DOHH2 (cell line): Measurements from ENCODE around the gene CEL.
"Not testable (repeated sequence)": the region's sequence is repeated elsewhere in the genome, so short reads cannot be mapped to it uniquely, and the experiment has no call there.

Experiments
- EZH2phosphoT487 ChIP-seq: fragments of 200-600 bp; sonication (generic); IDR thresholded peaks from 2 replicates; pipeline ENCODE4 v1.6.1; 2017; ENCODE audit warnings: borderline replicate concordance, mild to moderate bottlenecking, antibody characterized with exemption, low read length, moderate library complexity, mixed read lengths
- TF ChIP-seq, protein P1 (sequence below): fragments of 200-600 bp; sonication (generic); IDR thresholded peaks from one replicate; pipeline ENCODE4 v1.5.1; 2014; ENCODE audit warnings: antibody characterized with exemption, mild to moderate bottlenecking, low read depth, low read length; ENCODE audit not compliant: poor library complexity, severe bottlenecking

DNA sequence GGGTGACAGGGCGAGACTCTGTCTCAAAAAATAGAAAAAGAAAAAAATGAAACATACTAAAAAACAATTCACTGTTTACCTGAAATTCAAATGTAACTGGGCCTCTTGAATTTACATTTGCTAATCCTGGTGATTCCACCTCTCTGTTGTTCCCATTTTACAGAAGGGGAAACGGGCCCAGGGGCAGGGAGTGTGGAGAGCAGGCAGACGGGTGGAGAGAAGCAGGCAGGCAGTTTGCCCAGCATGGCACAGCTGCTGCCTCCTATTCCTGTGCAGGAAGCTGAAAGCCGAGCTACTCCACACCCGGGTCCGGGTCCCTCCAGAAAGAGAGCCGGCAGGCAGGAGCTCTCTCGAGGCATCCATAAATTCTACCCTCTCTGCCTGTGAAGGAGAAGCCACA lies 788 bp downstream of the CEL start:
- TF ChIP-seq, protein P1, sequence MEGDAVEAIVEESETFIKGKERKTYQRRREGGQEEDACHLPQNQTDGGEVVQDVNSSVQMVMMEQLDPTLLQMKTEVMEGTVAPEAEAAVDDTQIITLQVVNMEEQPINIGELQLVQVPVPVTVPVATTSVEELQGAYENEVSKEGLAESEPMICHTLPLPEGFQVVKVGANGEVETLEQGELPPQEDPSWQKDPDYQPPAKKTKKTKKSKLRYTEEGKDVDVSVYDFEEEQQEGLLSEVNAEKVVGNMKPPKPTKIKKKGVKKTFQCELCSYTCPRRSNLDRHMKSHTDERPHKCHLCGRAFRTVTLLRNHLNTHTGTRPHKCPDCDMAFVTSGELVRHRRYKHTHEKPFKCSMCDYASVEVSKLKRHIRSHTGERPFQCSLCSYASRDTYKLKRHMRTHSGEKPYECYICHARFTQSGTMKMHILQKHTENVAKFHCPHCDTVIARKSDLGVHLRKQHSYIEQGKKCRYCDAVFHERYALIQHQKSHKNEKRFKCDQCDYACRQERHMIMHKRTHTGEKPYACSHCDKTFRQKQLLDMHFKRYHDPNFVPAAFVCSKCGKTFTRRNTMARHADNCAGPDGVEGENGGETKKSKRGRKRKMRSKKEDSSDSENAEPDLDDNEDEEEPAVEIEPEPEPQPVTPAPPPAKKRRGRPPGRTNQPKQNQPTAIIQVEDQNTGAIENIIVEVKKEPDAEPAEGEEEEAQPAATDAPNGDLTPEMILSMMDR = not testable (repeated sequence)
- not testable (repeated sequence) for TF ChIP-seq EZH2phosphoT487
